H1 (cell line): ENCODE data around the gene TRIM38. TPM values are rescaled to one million over a fixed set of nuclear protein-coding genes. Genes with fewer than 3 reads are reported as not detected.

Source experiments
- EZH2 ChIP-seq: fragments of 200-600 bp; sonication (generic); IDR thresholded peaks from 2 replicates; pipeline ENCODE4 v1.7.1; 2012; ENCODE audit warnings: low read depth, mild to moderate bottlenecking, moderate library complexity, low read length, inconsistent platforms; ENCODE audit not compliant: severe bottlenecking
- HDAC2 ChIP-seq, 2 experiments: fragments of 300-600 bp in 1 of 2; sonication (generic) in 1 of 2; IDR thresholded peaks; 2 replicates each; pipeline ENCODE4 v1.6.1; 2011 to 2012; ENCODE audit warnings: low read depth in 2 of 2, low read length in 2 of 2, mild to moderate bottlenecking in 2 of 2, moderate library complexity in 2 of 2, borderline replicate concordance in 1 of 2, inconsistent platforms in 1 of 2
- MAFK ChIP-seq: IDR thresholded peaks from 2 replicates; pipeline ENCODE4 v1.6.1; 2012; ENCODE audit warnings: low read depth, mild to moderate bottlenecking, improper control_type of control experiment, low read length
- NRF1 ChIP-seq: IDR thresholded peaks from 2 replicates; pipeline ENCODE4 v1.6.1; 2011; ENCODE audit warnings: mild to moderate bottlenecking, low read depth, low read length, improper control_type of control experiment
- POU5F1 ChIP-seq: IDR thresholded peaks from 2 replicates; pipeline ENCODE4 v1.6.1; 2011; ENCODE audit warnings: low read depth, mild to moderate bottlenecking, low read length, moderate library complexity
- SIRT6 ChIP-seq: IDR thresholded peaks from one replicate; pipeline ENCODE4 v1.7.1; 2012; ENCODE audit warnings: low read length, inconsistent platforms
- polyA plus RNA-seq, 7 experiments: library from polyadenylated mRNA; depleted of rRNA in 3 of 7; stranded (reverse) in 5 of 7; unstranded in 2 of 7; fragments of >200 nt in 5 of 7; fragments of 200-250 nt in 2 of 7; gene quantifications; 1 replicate in 5 of 7; 2 replicates in 1 of 7; 4 replicates in 1 of 7; pipeline versions ENCODE4 v1.2.1 to v1.2.3, GENCODE V29; 2011 to 2013; ENCODE audit warnings: missing spikeins in 2 of 7, mixed read lengths in 2 of 7
- total RNA-seq: library from RNA; stranded (reverse); fragmentation: NEBNext Ultra II Directional; extraction: Animal tissue kit (Norgen Biotek cat#: 25700); gene quantifications from 2 replicates; pipeline ENCODE4 v1.2.1, GENCODE V29; 2021
- TF ChIP-seq, protein P1 (sequence below): fragments of 300-600 bp; sonication (generic); IDR thresholded peaks from 2 replicates; pipeline ENCODE4 v1.7.1; 2012; ENCODE audit warnings: low read length, moderate library complexity, mild to moderate bottlenecking, inconsistent platforms; ENCODE audit not compliant: insufficient replicate concordance
- TF ChIP-seq, protein P2 (sequence below): IDR thresholded peaks from 2 replicates; pipeline ENCODE4 v1.6.1; 2011; ENCODE audit warnings: low read depth, mild to moderate bottlenecking, low read length; ENCODE audit not compliant: insufficient read depth

Gene TRIM38
- total and polyA plus RNA-seq, 2 of the 8 experiments (the other 6 are each of a cell fraction or from before 2014, with no cell fraction given), result 0.43 to 0.56 TPM

DNA sequence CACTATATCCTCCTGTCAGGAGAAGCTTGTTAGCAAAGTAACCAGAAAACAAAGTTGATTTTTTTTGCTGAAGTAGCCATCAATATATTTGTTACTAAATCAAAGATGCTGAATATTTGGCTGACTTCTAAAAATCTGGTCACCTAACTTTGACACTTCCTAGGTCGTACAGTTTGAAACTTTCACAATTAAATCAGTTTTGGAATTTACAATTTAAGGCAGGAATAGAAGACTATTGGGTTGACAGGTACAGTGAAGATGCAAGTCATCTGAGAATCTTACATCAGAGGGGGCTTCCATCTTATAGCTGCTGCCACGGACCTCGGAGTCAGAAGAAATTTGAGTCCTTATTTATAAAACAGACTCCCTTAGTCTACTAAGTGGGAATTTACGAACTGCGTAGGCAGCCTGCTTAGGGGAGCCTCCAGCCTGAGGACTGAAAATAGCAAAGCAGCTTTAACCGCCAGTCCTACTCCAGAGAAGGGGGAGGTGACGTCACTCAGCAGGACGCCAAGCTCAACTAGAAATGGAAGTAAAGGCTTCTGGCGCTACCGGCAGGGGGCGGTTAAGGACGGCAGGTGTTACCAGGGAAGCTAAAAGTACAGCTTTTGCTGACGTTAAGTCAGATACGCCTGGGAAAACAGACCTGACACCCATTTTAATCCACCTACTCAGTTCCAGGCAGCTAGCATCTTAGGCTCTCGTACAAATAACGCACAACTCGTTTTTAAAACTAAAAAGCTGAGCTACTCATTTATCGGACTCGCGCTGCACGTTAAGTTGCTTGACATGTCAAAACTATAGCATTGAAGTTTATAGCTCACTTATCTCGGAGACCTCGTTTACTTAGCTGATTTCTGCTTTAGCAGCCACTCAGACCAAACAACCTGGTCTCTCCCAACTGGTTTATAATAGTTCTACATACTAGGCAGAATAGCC is 63.6 kb downstream of the TRIM38 start (continued):
- TF ChIP-seq SIRT6 (no peak), POU5F1 (no peak), EZH2 (no peak), HDAC2 (IDR thresholded peaks at IDR 0.05; ENCODE audit: borderline replicate concordance in 1 of 2, low read depth in 2 of 2, low read length in 2 of 2) (peak in 1 of 2 experiments; percentile 12; a peak in 1 of 4 replicates), NRF1 (no peak), MAFK (no peak; the same call in 1 of the 2 replicates)
- TF ChIP-seq, protein P1, sequence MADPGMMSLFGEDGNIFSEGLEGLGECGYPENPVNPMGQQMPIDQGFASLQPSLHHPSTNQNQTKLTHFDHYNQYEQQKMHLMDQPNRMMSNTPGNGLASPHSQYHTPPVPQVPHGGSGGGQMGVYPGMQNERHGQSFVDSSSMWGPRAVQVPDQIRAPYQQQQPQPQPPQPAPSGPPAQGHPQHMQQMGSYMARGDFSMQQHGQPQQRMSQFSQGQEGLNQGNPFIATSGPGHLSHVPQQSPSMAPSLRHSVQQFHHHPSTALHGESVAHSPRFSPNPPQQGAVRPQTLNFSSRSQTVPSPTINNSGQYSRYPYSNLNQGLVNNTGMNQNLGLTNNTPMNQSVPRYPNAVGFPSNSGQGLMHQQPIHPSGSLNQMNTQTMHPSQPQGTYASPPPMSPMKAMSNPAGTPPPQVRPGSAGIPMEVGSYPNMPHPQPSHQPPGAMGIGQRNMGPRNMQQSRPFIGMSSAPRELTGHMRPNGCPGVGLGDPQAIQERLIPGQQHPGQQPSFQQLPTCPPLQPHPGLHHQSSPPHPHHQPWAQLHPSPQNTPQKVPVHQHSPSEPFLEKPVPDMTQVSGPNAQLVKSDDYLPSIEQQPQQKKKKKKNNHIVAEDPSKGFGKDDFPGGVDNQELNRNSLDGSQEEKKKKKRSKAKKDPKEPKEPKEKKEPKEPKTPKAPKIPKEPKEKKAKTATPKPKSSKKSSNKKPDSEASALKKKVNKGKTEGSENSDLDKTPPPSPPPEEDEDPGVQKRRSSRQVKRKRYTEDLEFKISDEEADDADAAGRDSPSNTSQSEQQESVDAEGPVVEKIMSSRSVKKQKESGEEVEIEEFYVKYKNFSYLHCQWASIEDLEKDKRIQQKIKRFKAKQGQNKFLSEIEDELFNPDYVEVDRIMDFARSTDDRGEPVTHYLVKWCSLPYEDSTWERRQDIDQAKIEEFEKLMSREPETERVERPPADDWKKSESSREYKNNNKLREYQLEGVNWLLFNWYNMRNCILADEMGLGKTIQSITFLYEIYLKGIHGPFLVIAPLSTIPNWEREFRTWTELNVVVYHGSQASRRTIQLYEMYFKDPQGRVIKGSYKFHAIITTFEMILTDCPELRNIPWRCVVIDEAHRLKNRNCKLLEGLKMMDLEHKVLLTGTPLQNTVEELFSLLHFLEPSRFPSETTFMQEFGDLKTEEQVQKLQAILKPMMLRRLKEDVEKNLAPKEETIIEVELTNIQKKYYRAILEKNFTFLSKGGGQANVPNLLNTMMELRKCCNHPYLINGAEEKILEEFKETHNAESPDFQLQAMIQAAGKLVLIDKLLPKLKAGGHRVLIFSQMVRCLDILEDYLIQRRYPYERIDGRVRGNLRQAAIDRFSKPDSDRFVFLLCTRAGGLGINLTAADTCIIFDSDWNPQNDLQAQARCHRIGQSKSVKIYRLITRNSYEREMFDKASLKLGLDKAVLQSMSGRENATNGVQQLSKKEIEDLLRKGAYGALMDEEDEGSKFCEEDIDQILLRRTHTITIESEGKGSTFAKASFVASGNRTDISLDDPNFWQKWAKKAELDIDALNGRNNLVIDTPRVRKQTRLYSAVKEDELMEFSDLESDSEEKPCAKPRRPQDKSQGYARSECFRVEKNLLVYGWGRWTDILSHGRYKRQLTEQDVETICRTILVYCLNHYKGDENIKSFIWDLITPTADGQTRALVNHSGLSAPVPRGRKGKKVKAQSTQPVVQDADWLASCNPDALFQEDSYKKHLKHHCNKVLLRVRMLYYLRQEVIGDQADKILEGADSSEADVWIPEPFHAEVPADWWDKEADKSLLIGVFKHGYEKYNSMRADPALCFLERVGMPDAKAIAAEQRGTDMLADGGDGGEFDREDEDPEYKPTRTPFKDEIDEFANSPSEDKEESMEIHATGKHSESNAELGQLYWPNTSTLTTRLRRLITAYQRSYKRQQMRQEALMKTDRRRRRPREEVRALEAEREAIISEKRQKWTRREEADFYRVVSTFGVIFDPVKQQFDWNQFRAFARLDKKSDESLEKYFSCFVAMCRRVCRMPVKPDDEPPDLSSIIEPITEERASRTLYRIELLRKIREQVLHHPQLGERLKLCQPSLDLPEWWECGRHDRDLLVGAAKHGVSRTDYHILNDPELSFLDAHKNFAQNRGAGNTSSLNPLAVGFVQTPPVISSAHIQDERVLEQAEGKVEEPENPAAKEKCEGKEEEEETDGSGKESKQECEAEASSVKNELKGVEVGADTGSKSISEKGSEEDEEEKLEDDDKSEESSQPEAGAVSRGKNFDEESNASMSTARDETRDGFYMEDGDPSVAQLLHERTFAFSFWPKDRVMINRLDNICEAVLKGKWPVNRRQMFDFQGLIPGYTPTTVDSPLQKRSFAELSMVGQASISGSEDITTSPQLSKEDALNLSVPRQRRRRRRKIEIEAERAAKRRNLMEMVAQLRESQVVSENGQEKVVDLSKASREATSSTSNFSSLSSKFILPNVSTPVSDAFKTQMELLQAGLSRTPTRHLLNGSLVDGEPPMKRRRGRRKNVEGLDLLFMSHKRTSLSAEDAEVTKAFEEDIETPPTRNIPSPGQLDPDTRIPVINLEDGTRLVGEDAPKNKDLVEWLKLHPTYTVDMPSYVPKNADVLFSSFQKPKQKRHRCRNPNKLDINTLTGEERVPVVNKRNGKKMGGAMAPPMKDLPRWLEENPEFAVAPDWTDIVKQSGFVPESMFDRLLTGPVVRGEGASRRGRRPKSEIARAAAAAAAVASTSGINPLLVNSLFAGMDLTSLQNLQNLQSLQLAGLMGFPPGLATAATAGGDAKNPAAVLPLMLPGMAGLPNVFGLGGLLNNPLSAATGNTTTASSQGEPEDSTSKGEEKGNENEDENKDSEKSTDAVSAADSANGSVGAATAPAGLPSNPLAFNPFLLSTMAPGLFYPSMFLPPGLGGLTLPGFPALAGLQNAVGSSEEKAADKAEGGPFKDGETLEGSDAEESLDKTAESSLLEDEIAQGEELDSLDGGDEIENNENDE, result peak; percentile 19
- TF ChIP-seq, protein P2, sequence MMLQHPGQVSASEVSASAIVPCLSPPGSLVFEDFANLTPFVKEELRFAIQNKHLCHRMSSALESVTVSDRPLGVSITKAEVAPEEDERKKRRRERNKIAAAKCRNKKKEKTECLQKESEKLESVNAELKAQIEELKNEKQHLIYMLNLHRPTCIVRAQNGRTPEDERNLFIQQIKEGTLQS, result no peak
